HG02798 (cell line): ENCODE results near the gene SUGP1.

Experiments
- ATAC-seq: cut with Tn5 transposase; IDR thresholded peaks from one replicate; pipeline ENCODE4 v1.9.1; 2021; ENCODE audit warnings: mild to moderate bottlenecking; ENCODE audit not compliant: unreplicated experiment, poor library complexity

Gene SUGP1

GRCh38 chr19:19305066-19305465, 15.2 kb downstream of the SUGP1 start:
- ATAC-seq = no peak

- ATAC-seq = no peak
Measured at GRCh38 chr19:19304186-19304965, 15.9 kb downstream of the SUGP1 start.

DNA sequence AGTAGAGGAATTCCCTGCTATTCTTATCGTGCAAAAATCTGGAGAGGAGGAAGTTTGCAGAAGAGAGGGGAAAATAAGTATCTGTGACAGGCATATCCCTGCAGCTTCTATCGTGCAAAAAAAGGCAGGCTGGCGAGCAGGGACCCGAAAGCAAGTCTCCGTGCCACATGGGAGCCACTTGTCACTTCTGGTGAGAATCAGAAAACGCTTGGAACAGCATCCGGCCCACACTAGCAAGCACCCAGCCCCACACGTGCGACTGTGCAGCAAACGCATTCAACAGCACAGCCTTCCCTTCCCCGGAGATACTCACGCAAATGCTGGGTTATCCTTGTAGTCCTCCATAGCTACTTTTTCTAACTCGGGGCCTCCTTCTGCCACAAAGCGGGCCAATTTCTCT, 16.9 kb downstream of the SUGP1 start:
- no peak for ATAC-seq

DNA sequence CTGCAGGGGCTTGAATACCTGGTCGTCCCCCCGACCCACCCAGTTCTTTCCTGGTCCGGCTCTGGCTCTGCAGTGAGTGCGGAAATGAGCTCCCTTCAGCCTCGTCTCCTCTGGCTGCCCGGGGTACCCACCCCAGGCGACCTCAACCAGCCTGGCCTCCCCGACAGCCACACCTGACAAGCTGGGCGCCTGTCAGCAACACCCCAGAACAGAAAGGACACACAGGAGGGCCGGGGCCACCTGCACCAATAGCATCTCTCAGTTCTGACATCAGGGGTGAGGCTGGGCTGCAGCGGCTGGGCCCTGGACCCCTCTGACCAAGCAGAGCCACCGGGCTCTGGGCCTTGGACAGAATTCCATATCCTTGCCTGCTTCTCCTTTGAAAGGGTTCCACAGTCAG, 19.7 kb downstream of the SUGP1 start:
- no peak for ATAC-seq

DNA sequence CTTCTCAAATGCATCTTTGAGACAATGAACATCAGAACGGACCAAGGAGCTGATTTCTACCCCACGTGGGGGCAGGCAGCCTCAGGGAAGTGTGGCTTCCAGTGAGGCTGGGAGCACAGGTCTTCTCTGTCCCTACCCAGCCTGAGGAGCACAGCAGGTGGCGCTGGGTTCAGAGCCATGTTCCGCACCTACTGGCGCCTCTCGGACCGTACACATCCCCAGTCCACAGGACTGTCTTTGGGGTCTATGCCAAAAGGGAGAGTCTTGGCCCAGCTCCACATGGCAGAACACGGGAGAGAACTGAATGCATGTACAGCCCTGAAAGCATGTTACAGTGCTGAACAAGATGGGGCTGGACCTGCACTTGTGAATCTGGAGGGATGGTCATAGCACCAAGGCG, 22.6 kb downstream of the SUGP1 start:
- no peak for ATAC-seq

- no peak for ATAC-seq
Measured at GRCh38 chr19:19296953-19297689, 23.2 kb downstream of the SUGP1 start.

DNA sequence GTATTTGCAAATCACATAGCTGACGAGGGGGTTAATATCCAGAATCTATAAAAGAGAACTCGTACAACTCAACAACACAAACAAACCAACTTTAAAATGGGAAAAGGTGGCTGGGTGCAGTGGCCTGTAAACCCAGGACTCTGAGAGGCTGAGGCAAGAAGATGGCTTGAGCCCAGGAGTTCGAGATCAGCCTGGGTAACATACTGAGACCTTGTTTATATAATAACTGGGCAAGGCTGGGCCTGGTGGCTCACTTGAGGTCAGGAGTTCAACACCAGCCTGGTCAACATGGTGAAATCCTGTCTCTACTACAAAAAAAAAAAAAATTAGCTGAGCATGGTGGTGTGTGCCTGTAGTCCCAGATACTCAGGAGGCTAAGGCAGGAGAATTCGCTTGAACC, 25.4 kb downstream of the SUGP1 start:
- no peak for ATAC-seq

- ATAC-seq = no peak
Measured at GRCh38 chr19:19292607-19293006, 27.7 kb downstream of the SUGP1 start.

- ATAC-seq = no peak
Measured at GRCh38 chr19:19285686-19286085, 34.6 kb downstream of the SUGP1 start.

DNA sequence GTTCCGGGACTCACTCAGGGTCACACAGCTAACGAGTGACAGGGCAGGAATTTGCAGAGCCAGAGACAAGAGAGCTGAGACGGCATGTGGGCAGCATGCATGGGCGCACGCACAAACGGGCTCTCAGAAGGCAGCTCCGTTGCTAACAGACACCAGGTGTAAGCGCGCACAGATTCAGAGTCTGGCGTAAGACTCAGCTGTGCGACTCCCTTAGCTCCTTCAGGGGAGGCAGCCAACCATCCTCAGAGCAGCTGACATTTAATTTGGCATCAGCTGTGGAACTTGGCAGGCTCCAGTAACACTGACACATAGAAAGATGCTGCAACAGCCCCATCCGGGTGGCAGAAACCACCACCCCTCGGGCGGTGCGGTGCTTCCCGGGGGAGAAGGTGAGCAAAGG, 39.7 kb downstream of the SUGP1 start:
- ATAC-seq = no peak

- no peak for ATAC-seq
Measured at GRCh38 chr19:19279853-19280252, 40.5 kb downstream of the SUGP1 start.

DNA sequence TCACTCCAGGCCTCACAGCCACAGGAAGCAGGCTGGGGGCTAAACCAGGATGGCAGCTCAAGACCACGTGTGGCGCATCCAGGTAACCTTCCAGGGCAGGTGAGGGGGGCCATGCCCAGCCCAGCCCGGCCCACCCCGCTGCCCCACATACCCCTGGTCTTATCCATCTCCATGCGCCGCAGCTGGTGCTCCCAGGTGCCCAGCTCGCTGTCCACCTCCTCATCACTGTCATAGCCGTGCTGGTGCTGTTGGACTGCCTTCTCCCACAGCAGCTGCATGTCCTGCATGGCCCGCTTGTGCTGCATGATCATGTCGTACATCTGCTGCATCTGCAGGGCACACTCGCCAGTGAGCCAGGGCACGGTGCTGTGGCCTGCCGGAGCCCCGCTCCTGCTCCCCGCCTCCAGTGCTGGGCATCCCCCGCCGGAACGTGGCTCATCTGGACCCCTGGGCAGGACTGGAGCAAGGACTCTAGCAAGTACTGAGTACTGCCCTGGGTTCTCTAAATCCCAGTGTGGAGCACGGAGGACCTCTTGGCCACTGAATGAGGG, 41.2 kb downstream of the SUGP1 start:
- no peak for ATAC-seq

- no peak for ATAC-seq
Measured at GRCh38 chr19:19278315-19278714, 42.0 kb downstream of the SUGP1 start.

- no peak for ATAC-seq
Measured at GRCh38 chr19:19276851-19277250, 43.5 kb downstream of the SUGP1 start.

DNA sequence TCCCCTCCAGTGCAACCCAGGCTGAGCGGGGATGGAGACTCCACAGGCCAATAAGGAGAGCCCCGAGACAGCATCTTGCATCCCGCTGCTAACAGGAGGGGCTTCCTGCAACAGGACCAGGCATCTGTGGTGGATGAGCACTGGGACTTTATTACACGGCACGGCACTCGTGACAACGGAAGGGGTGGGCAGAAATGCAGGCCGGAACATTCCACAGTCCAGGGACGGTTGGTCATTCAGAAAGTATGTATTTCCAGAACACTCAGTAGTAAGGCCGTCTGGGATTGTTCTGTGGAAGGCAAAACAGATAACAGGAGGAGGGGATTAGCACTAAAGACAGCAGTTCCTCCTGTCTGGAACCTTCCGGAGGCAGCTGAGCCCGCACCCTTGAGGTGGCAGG, 43.9 kb downstream of the SUGP1 start:
- ATAC-seq = no peak

GRCh38 chr19:19274716-19275565, 45.4 kb downstream of the SUGP1 start:
- ATAC-seq = no peak

- no peak for ATAC-seq
Measured at GRCh38 chr19:19274146-19274545, 46.2 kb downstream of the SUGP1 start.

GRCh38 chr19:19271828-19272599, 48.3 kb downstream of the SUGP1 start:
- no peak for ATAC-seq

DNA sequence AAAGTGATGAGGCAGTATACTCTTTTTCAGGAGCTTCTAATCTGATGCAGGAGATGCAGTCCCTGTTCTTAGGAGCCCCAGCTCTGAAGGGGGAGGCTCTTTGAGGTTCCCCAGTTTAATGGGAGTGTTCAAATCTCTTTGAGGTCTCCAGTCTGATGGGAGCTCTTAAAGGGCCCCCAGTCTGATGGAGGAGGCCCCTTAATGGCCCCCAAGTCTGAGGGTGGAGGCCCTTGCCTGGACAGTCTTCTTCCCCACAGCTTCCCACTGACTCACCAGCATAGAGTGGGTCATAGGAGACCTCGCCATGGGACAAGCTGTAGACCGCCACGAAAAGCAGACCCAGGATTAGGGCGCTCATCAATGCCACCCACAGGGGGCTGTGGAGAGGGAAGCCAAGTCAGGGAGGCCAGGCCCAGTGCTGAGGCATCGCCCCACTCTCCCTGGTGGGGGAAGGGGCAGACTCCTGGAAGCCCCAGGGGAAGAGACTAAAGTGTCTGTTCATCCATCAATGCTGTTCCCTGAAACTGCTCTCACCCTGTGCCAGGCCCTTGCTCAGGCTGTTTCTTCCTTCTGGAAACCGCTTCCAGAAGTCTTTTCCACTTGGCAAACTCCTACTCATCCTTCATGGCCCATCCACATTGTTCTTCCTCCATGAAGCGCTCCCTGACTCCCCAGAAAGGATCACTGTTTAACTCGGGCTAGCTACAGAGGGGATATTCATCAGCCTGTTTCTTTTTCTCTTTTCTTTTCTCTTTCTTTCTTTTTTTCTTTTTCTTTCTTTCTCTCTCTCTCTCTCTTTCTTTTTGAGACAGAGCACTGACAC, 49.3 kb downstream of the SUGP1 start:
- no peak for ATAC-seq
